ENCODE results near the gene MRPL39. TPM values are rescaled to one million over a fixed set of nuclear protein-coding genes. Genes with fewer than 3 reads are reported as not detected.
A peak's percentile ranks its signal among the peaks of the same experiment; 100 is the strongest.

MRPL39 gene
- total RNA-seq (2014; rRNA removed; shearing (Covaris generic)): 47.7 and 57.5 TPM in 2 replicates

DNA sequence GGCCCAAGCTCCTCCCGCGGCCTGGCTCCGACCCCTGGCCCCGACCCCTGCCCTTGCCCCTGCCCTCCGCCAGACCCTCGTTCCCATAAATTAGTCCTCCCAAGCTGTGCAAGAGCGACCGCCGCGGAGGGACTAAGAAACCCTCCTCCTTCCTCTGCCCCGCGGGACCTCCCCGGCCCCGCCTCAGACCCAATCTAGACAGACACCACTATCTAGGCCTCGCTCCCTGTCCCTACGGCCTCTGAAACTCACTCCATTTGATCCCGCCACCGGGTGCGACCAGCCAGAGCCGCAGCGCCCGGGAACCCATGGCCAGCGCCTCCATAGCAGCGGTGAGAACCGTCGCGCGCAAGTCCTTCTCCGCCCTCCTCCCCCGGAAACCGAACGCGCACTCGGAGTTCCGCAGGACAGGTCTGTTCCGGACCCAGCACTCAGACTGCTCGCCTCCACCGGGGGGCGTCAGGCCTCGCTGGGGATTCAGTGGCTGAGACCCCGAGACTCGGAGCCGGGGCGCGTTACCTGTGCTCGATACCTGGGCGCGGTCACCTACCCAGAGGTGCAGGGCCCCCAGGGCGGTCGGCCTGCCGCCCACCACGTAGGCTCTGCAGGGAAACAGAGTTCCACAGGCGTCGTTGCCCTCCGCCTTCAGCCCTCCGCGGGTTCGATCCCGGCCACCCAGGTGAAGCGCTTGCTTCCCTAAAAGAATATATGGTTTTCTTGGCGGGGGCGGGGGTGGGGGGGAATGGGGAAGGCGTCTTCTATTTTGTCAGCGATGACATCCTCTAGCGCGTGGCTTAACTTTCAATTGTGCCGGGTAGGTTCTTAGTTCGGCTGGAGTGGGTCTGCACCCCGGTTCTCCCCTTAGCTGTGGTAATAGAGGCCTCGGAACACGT lies at the start of gene MRPL39:
MRPL39 (minus strand) TSS at position 331 of the 893 bp plus-strand sequence; CDS start at position 325, 6 bp downstream.
- Histone ChIP-seq H3K4me3 (peak within 1 kb of the TSS; percentile 80), H3K9me3 (replicated peaks) (no peaks in the 10 kb centered on the region), H3K27me3 (replicated peaks) (no peaks in the 10 kb centered on the region; the same call in 1 of the 2 replicates), H3K27ac (peak within 1 kb of the TSS; percentile 75), H3K36me3 (peaks cover 47% of the 10 kb centered on the region), H3K4me1 (replicated peaks) (peaks cover 6% of the 10 kb centered on the region; the same call in 1 of the 2 replicates)
- DNase-seq (ENCODE audit: low read depth in 1 of 2, low spot score in 2 of 2): peak; percentile 89 to 90

DNA sequence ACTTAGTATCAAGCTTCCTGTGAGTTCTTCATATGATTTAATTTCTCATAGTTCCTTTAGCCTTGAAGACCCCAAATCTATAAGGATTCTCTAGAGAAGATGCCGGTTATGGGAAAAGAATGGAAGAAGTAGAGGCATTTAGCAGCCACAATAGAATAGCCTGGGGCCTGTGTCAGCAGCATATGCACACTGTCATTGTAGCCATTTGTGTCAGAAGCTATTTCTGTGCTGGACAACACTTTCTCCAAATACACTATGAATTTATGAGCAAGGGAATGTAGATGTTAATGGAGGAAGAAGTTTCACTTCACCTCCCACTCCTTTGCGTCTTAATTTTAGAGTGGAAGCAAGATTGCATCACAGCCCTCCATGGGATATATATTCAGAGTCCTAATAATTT lies 49.1 kb upstream of the MRPL39 start:
- Histone ChIP-seq H3K4me3 (no peak overlapping the region), H3K27ac (no peak overlapping the region), H3K36me3 (no peaks in the 10 kb centered on the region), H3K4me1 (replicated peaks) (no peaks in the 10 kb centered on the region), H3K27me3 (replicated peaks) (no peaks in the 10 kb centered on the region), H3K9me3 (replicated peaks) (no peaks in the 10 kb centered on the region)
- DNase-seq (ENCODE audit: low read depth in 1 of 2, low spot score in 2 of 2): no peak

DNA sequence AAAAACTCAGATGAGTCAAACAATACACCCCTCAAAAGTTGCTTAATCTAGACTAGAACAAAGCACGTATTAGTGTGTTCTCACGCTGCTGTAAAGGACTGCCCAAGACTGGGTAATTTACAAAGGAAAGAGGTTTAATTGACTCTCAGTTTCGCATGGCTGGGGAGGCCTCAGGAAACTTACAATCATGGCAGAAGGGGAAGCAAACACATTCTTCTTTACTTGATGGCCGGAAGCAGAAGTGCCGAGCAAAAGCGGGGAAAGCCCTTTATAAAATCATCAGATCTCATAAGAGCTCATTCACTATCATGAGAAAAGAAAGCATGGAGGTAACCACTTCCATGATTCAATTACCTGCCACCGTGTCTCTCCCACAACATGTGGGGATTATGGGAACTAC lies 41.9 kb upstream of the MRPL39 start:
- no peaks in the 10 kb centered on the region for H3K36me3 ChIP-seq
- H3K4me3 ChIP-seq: no peak overlapping the region

GRCh38 chr21:25647647-25648046 lies 40.4 kb upstream of the MRPL39 start:
- H3K27ac ChIP-seq: no peak overlapping the region
- no peaks in the 10 kb centered on the region for H3K4me1 ChIP-seq (replicated peaks)
- no peak for DNase-seq (ENCODE audit: low read depth in 1 of 2, low spot score in 2 of 2)
- H3K4me3 ChIP-seq: no peak overlapping the region
- H3K9me3 ChIP-seq (replicated peaks): no peaks in the 10 kb centered on the region
- no peaks in the 10 kb centered on the region for H3K36me3 ChIP-seq
- H3K27me3 ChIP-seq (replicated peaks): peaks cover 10% of the 10 kb centered on the region; the same call in 1 of the 2 replicates

More for the DNA sequence above, 41.9 kb upstream of the MRPL39 start:
- no peak overlapping the region for H3K27ac ChIP-seq
- DNase-seq (ENCODE audit: low read depth in 1 of 2, low spot score in 2 of 2): no peak
- no peaks in the 10 kb centered on the region for H3K4me1 ChIP-seq (replicated peaks)
- 0 out of 2 replicates have a peak, but pooled peaks cover 3% of the 10 kb centered on the region for H3K27me3 ChIP-seq (replicated peaks)
- no peaks in the 10 kb centered on the region for H3K9me3 ChIP-seq (replicated peaks)

DNA sequence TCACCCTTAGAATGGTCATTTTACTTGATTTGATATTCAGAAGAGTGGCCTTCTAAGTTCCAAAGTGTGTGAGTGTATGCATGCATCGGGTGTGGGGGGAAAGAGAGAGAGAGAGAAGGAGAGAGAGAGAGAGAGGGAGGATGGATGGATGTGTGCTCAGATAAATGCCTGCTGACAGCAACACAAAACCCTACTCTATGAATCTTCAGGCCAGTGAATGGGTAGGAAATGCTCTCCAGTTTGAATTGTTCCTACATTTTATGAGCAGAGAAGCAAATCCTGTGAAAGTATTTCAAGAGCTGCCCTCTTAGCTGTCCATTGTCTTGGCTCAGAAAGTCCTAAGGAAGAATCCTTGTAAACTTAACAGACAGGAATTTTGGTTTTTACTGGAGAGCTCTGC lies 39.2 kb upstream of the MRPL39 start:
- H3K36me3 ChIP-seq: no peaks in the 10 kb centered on the region
- peaks cover 10% of the 10 kb centered on the region; the same call in 1 of the 2 replicates for H3K27me3 ChIP-seq (replicated peaks)
- no peak overlapping the region for H3K4me3 ChIP-seq
- H3K4me1 ChIP-seq (replicated peaks): no peaks in the 10 kb centered on the region
- no peak overlapping the region for H3K27ac ChIP-seq
- H3K9me3 ChIP-seq (replicated peaks): no peaks in the 10 kb centered on the region
- no peak for DNase-seq (ENCODE audit: low read depth in 1 of 2, low spot score in 2 of 2)

GRCh38 chr21:25643486-25643885 lies 36.2 kb upstream of the MRPL39 start:
- H3K9me3 ChIP-seq (replicated peaks): no peaks in the 10 kb centered on the region
- no peak overlapping the region for H3K27ac ChIP-seq
- DNase-seq (ENCODE audit: low read depth in 1 of 2, low spot score in 2 of 2): no peak
- no peak overlapping the region for H3K4me3 ChIP-seq
- peaks cover 30% of the 10 kb centered on the region for H3K27me3 ChIP-seq (replicated peaks)
- H3K36me3 ChIP-seq: no peaks in the 10 kb centered on the region
- peaks cover 13% of the 10 kb centered on the region for H3K4me1 ChIP-seq (replicated peaks)

- Histone ChIP-seq H3K36me3 (no peaks in the 10 kb centered on the region), H3K27me3 (replicated peaks) (peaks cover 39% of the 10 kb centered on the region), H3K4me3 (no peak overlapping the region), H3K4me1 (replicated peaks) (peaks cover 13% of the 10 kb centered on the region), H3K9me3 (replicated peaks) (no peaks in the 10 kb centered on the region), H3K27ac (no peak overlapping the region)
- DNase-seq (ENCODE audit: low read depth in 1 of 2, low spot score in 2 of 2): no peak
Observed at GRCh38 chr21:25640943-25641292, 33.6 kb upstream of the MRPL39 start.

DNA sequence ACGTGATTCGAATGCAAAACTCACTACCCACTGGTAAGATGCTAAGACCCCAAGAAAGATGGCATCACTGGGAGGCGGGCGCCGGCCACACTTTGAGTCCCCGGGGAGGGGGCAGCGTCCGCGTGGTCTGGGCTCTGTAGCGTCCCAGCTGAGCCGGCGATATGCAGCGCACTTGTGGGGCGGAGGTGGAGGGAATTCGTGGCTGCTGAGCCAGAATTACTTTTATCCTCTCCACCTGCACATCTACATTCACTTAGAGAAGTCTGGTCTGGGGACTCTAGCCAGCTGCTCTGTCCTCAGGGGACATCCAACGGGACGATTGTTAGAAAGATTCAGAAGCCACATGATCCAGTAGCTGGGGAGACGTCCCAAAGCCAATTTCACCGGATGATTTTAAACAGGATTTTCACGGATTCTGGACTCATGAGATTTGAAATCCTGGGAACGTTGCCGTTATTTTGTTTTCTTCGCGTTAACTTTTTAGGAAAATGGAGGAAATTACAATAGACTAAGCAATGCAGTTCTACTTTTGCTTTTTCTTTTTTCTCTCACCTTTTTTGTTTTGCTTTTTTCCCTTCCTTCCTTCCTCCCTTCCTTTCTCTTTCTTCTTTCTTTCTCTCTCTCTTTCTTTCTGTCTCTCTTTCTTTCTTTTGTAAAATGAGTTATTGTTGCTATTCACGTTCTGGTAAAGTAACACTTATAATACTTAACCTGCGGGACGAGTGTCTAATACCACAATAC lies 33.1 kb upstream of the MRPL39 start:
- no peaks in the 10 kb centered on the region for H3K36me3 ChIP-seq
- H3K27me3 ChIP-seq (replicated peaks): peaks cover 39% of the 10 kb centered on the region
- peak overlapping the region; percentile 32 for H3K4me3 ChIP-seq
- H3K9me3 ChIP-seq (replicated peaks): no peaks in the 10 kb centered on the region
- peak in 1 of 2 experiments; percentile 7 for DNase-seq (ENCODE audit: low read depth in 1 of 2, low spot score in 2 of 2)
- peaks cover 13% of the 10 kb centered on the region for H3K4me1 ChIP-seq (replicated peaks)
- H3K27ac ChIP-seq: no peak overlapping the region

DNA sequence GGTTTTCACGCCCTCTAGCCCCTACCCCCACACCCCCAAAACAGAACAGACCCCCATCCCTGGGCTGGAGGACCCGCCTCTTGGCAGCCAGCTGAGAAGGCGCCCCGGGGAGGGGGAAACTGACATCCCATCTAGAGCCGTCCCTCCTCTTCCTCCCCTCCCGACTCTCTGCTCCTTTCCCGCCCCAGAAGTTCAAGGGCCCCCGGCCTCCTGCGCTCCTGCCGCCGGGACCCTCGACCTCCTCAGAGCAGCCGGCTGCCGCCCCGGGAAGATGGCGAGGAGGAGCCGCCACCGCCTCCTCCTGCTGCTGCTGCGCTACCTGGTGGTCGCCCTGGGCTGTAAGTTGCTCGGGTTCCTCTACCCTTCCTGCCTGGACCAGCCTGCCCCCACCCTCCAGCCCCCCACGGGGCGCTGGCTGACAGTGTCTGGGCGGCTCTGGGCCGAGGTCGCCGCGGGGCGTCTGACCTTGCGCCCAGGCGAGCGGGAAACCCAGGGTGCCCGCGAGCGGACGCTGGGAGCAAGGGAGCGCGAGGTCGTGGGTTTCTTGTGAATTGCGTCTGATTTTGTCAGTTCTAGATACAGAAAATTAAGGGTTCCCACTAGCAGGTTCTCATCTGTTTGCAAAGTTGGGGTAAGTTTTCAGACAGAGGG lies 32.4 kb upstream of the MRPL39 start:
- peak overlapping the region; percentile 32 for H3K4me3 ChIP-seq
- peaks cover 39% of the 10 kb centered on the region for H3K27me3 ChIP-seq (replicated peaks)
- H3K36me3 ChIP-seq: no peaks in the 10 kb centered on the region
- H3K4me1 ChIP-seq (replicated peaks): peaks cover 13% of the 10 kb centered on the region
- no peaks in the 10 kb centered on the region for H3K9me3 ChIP-seq (replicated peaks)
- peak in 1 of 2 experiments; percentile 16 for DNase-seq (ENCODE audit: low read depth in 1 of 2, low spot score in 2 of 2)
- no peak overlapping the region for H3K27ac ChIP-seq

DNA sequence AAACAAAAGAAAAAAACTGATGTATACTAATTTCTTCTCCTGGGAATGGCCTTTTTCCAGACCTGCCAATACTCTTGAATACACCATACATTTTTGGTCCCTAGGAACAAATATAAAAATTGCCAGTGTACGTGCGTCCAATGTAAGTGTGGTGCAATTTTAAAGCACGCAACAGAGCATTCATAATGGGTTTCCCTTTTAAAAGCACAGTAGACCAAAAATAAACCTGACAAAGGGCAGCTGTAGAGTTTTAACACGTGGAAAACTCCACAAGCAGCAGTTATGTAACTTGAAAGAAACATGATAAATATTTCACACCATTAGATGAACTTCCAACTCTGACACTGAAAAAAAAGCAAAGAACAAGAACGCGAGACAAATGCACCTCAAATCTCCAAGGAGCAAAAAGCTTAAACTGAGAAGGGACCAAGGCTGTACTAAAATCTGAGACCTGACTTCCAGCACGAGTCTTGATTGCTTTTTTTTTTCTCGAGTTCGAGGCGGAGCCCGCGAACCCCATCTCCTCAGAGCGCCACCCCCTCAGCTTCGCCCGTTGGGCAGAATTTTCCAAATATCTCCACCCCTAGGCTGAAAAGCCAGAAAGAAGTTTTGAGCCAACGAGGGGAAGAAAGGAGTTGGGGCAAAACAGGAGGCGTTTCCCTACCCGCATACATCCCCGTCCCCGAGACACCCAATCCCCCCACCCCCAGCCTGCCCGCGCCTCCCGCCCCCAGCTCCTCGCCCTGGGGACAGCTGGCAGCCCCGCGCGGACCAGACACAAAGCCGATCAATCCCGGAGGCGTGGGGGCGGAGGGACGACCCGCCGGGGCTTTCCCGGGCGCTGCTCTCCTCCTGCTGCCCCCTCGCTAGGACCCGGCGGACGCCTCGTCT lies 31.6 kb upstream of the MRPL39 start, which contains the start of gene JAM2:
JAM2 (plus strand) TSS at position 599 of the 891 bp plus-strand sequence. CDS start 564 bp downstream, outside the sequence.
- Histone ChIP-seq H3K9me3 (replicated peaks) (no peaks in the 10 kb centered on the region), H3K36me3 (no peaks in the 10 kb centered on the region), H3K27me3 (replicated peaks) (peaks cover 39% of the 10 kb centered on the region), H3K4me3 (peak within 1 kb of the TSS; percentile 32), H3K27ac (no peak within 1 kb of the TSS), H3K4me1 (replicated peaks) (peaks cover 13% of the 10 kb centered on the region)
- DNase-seq (ENCODE audit: low read depth in 1 of 2, low spot score in 2 of 2): no peak

DNA sequence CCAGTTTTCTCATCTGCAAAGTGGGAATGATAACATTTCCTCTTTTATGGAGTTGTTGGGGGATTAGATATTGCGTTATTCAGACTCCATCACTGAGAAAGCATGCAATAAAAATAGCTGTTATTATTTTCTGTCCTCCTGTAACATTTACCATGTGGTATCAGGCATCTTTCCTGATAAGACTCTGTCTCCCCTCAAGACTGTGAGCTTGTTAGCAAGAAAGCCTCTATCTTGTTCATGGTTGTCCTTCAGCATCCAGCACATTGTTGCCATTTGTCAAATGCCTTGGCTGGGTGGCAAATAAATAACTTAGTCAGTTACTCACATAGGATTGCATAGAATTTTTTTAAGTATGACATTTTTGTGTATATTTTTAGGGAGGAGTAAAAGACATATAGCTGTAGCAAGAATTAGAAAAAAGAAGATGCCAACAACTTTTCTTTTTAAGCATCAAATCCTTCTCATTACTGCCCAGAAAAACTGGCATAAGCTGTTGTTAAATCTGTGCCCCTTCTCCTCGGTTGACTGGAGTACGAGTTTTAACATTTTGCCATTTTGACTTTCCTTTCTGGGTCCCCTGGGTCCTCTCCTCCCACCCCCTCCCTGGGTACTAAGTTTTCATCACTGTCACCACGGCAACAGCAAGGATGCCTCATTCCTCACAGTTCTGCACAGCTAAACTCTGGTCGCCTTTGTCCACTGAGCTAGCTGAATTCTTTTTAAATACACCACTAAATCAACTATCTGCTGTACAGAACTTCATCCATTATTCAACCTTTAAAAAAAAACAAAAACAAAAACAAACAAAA lies 30.8 kb upstream of the MRPL39 start:
- Histone ChIP-seq H3K27ac (no peak overlapping the region), H3K36me3 (no peaks in the 10 kb centered on the region), H3K9me3 (replicated peaks) (no peaks in the 10 kb centered on the region), H3K4me3 (no peak overlapping the region), H3K4me1 (replicated peaks) (peaks cover 13% of the 10 kb centered on the region), H3K27me3 (replicated peaks) (peaks cover 32% of the 10 kb centered on the region)
- no peak for DNase-seq (ENCODE audit: low read depth in 1 of 2, low spot score in 2 of 2)

DNA sequence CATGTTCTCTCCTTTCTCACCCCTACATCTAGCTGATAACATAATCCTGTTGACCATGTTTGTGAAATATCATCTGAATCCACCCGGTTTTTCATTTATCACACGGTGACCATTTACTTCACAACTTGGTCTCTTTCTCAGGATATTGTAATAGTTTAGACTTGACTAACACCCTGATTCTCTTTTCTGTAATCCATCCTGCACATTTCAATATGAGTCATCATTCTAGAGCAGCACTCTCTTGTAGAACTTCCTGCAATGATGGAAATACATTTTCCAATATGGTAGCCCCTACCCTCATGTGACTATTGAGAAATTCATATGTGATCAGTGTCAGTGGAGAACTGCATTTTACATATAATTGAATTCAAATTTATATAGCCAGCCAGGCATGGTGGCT lies 29.4 kb upstream of the MRPL39 start:
- Histone ChIP-seq H3K36me3 (no peaks in the 10 kb centered on the region), H3K27me3 (replicated peaks) (peaks cover 32% of the 10 kb centered on the region), H3K9me3 (replicated peaks) (no peaks in the 10 kb centered on the region), H3K27ac (no peak overlapping the region), H3K4me3 (no peak overlapping the region), H3K4me1 (replicated peaks) (peaks cover 13% of the 10 kb centered on the region)
- DNase-seq (ENCODE audit: low read depth in 1 of 2, low spot score in 2 of 2): no peak
